GM21381 (cell line): ENCODE measurements around the gene RHBDL1.

Experiments
- ATAC-seq: cut with Tn5 transposase; IDR thresholded peaks from one replicate; pipeline ENCODE4 v1.9.1; 2021; ENCODE audit warnings: mild to moderate bottlenecking, moderate library complexity; ENCODE audit not compliant: unreplicated experiment

RHBDL1 gene

GRCh38 chr16:672371-672770 lies 3.1 kb upstream of the RHBDL1 start:
- no peak for ATAC-seq

GRCh38 chr16:672851-673250 lies 2.6 kb upstream of the RHBDL1 start:
- no peak for ATAC-seq

GRCh38 chr16:673399-673991 lies 2.0 kb upstream of the RHBDL1 start:
- no peak for ATAC-seq

GRCh38 chr16:674214-674881 lies 1.1 kb upstream of the RHBDL1 start:
- no peak for ATAC-seq

GRCh38 chr16:675884-676564 lies 553 bp downstream of the RHBDL1 start:
- ATAC-seq = no peak

- no peak for ATAC-seq
Measured at GRCh38 chr16:676565-676902, 1.1 kb downstream of the RHBDL1 start.

- no peak for ATAC-seq
Measured at GRCh38 chr16:676913-677312, 1.4 kb downstream of the RHBDL1 start.

GRCh38 chr16:677316-678190 lies 2.1 kb downstream of the RHBDL1 start:
- ATAC-seq = no peak

- no peak for ATAC-seq
Measured at GRCh38 chr16:678209-678857, 2.9 kb downstream of the RHBDL1 start.

- no peak for ATAC-seq
Measured at GRCh38 chr16:678858-679813, 3.7 kb downstream of the RHBDL1 start.

GRCh38 chr16:679814-680624 lies 4.5 kb downstream of the RHBDL1 start, which contains the start of gene STUB1:
Gene STUB1 (plus strand): TSS chr16:680410. CDS start chr16:680526, 116 bp downstream.
- peak; percentile 41 for ATAC-seq

GRCh38 chr16:680625-680945 lies 5.1 kb downstream of the RHBDL1 start:
- ATAC-seq = no peak

- ATAC-seq = no peak
Measured at GRCh38 chr16:680967-681745, 5.7 kb downstream of the RHBDL1 start.

- ATAC-seq = no peak
Measured at GRCh38 chr16:681746-682427, 6.4 kb downstream of the RHBDL1 start.

GRCh38 chr16:682493-683395 lies 7.3 kb downstream of the RHBDL1 start:
- ATAC-seq = no peak

- ATAC-seq = no peak
Measured at GRCh38 chr16:683396-684070, 8.1 kb downstream of the RHBDL1 start.
